Testis (tissue), 3 donors: Measurements from ENCODE around the gene CELF2. TPM values are rescaled to one million over a fixed set of nuclear protein-coding genes. Genes with fewer than 3 reads are reported as not detected.

ENCODE experiments used
- DNase-seq: peaks from one replicate; pipeline ENCODE4 v3.0.0-alpha.2; 2019
- H3K27ac ChIP-seq, 2 donors: fragments of 200-600 bp; sonication (generic); one replicate each; pipeline ENCODE4 v1.5.1; 2019
- H3K27me3 ChIP-seq: fragments of 200-600 bp; sonication (generic); one replicate; pipeline ENCODE4 v1.5.1; 2019
- H3K36me3 ChIP-seq: fragments of 200-600 bp; sonication (generic); one replicate; pipeline ENCODE4 v1.5.1; 2017; ENCODE audit warnings: low read depth; ENCODE audit errors: missing control alignments
- H3K4me1 ChIP-seq: fragments of 200-600 bp; sonication (generic); one replicate; pipeline ENCODE4 v1.5.1; 2019
- H3K4me3 ChIP-seq, 2 donors: fragments of 200-600 bp; sonication (generic); one replicate each; pipeline ENCODE4 v1.5.1; 2017 to 2019
- H3K9me3 ChIP-seq: fragments of 200-600 bp; sonication (generic); one replicate; pipeline ENCODE4 v1.5.1; 2017
- CTCF ChIP-seq, 3 experiments: fragments of 450-650 bp in 2 of 3; fragments of 200-600 bp in 1 of 3; sonication (generic) in 1 of 3; IDR thresholded peaks; one replicate each; pipeline ENCODE4 v1.5.1; 2016 to 2019; ENCODE audit warnings: antibody characterized with exemption in 3 of 3, mild to moderate bottlenecking in 2 of 3, moderate library complexity in 1 of 3
- POLR2A ChIP-seq: fragments of 450-650 bp; IDR thresholded peaks from one replicate; pipeline ENCODE4 v1.6.1; 2017; ENCODE audit warnings: antibody characterized with exemption, mild to moderate bottlenecking, moderate library complexity
- WGBS, 2 donors: methylation state at CpG; one replicate each; pipeline ENCODE4 v1.1.5; 2018; 5-methylcytosine and 5-hydroxymethylcytosine counted together
- intact Hi-C: fragments of 100-400 bp; cut with DNase I; formaldehyde crosslinking; loops from one replicate; pipeline ENCODE4 v1.15.1; 2023; ENCODE audit warnings: low total_unique reads
- polyA plus RNA-seq: library from polyadenylated mRNA; stranded (reverse); fragments of 350-450 nt; fragmentation: Illumina TruSeq; extraction: RNeasy Lipid Tissue Mini Kit (QIAGEN cat#74804); gene quantifications from one replicate; pipeline ENCODE4 v1.2.3, GENCODE V29; 2014; ENCODE audit warnings: low read depth, low replicate concordance; ENCODE audit not compliant: insufficient read depth
- total RNA-seq, 2 donors: library from RNA; depleted of rRNA; stranded (reverse); fragments of >200 nt; gene quantifications; one replicate each; pipeline ENCODE4 v1.2.3, GENCODE V29; 2016

CELF2 gene
- total and polyA plus RNA-seq, 3 donors from 2014 or later: 17.5 to 41.6 (median 27.8) TPM

- no peak overlapping the region for H3K27ac ChIP-seq
- 80% methylated on average over 14 of the region's 14 CpGs for WGBS, 2 donors
- no peak overlapping the region for H3K4me3 ChIP-seq
- TF ChIP-seq POLR2A (no peak), CTCF (IDR thresholded peaks at IDR 0.05) (no peak)
- intact Hi-C loops: no loop called here
- no peaks in the 10 kb centered on the region for H3K4me1 ChIP-seq
- H3K36me3 ChIP-seq: no peaks in the 10 kb centered on the region
- no peak for DNase-seq
- no peaks in the 10 kb centered on the region for H3K9me3 ChIP-seq
- H3K27me3 ChIP-seq: no peaks in the 10 kb centered on the region
Observed at GRCh38 chr10:11206676-11207559, 189.2 kb downstream of the CELF2 start.

DNA sequence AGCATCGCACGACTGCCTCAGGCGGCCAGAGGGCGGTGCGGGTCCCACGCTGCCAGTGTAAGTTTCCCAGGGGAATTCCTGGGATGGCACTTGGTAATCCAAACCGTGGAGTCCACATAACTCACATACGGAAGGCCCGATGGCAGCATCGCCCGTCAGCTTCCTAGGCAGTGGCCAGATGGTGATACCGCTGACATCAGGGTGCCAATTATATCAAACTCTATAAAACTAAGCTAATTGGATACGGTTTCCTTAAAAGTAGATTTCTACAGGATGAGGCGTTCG, 189.8 kb downstream of the CELF2 start:
- no peak for TF ChIP-seq CTCF (IDR thresholded peaks at IDR 0.05)
- TF ChIP-seq POLR2A: no peak
- H3K4me1 ChIP-seq: no peaks in the 10 kb centered on the region
- WGBS, 2 donors: 88 to 97% methylated on average over 15 of the region's 15 CpGs
- intact Hi-C loops: no loop called here
- H3K9me3 ChIP-seq: no peaks in the 10 kb centered on the region
- H3K27me3 ChIP-seq: no peaks in the 10 kb centered on the region
- H3K27ac ChIP-seq: no peak overlapping the region
- no peak for DNase-seq
- H3K4me3 ChIP-seq: no peak overlapping the region
- H3K36me3 ChIP-seq: no peaks in the 10 kb centered on the region

DNA sequence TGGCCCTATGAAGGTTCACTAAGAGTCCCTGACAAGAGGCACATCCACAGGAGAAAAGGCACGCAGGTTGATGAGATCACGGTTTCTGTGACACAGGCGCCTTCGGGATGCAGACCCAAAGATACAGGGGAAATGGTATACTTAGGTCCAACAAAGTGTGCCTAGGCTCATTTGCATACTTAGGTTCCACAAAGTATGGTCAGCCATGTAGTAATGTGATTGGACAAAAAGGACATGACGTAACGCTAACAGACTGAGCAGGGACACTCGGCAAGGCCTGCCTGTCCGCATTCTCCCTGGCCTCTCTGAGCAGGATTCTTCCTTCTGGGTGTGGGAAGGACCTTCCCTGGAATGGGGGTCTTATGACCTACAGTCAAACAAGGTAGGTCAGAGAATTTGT, 190.6 kb downstream of the CELF2 start:
- TF ChIP-seq CTCF (IDR thresholded peaks at IDR 0.05): no peak
- TF ChIP-seq POLR2A: no peak
- Histone ChIP-seq H3K27ac (no peak overlapping the region), H3K9me3 (no peaks in the 10 kb centered on the region), H3K36me3 (no peaks in the 10 kb centered on the region), H3K4me1 (no peaks in the 10 kb centered on the region), H3K4me3 (no peak overlapping the region), H3K27me3 (no peaks in the 10 kb centered on the region)
- 96 to 97% methylated on average over 8 of the region's 8 CpGs for WGBS, 2 donors
- intact Hi-C loops: no loop called here
- DNase-seq: no peak

DNA sequence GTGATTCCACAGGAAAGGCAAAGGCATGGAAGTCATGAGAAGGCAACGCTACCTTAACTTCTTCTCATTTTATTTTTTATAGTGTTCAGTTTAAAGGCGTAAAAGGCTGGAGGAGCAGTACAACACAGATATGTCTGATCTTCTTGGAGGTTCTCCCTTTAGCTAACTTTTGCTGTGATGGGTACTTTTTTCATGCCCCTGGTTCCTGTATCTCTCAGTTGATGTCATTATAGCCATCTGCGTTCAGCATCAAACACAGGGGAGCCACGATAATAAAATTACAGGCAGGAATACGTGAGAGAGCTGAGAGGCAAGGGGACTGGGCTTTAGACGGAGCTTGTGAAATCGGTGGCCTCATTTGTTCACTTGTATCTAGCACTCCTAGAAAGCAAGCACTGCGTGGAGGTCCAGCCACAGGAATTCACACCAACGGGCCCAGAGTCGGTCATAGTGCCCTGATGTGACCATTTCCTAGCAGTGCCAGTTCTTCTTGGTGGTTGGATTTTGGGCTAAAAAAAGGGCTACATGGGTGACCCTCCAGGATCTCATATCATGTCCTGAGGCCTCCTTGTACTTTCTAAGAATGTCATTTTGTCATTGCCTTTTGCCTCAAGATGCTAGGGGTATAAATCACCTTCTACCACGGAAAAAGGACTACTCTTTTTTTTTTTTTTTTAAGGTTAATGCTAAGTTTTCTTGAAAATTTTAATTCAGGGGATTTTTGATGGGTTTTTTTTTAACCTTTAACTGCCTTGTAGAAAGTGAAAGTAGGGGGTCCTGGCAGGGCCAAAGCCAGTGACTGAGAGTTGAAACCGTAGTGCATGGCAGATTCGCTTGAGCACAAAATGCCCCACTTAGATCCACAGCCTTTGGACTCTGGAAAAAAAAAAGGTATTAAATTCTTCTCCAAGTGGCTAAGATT, 191.5 kb downstream of the CELF2 start:
- Histone ChIP-seq H3K27me3 (no peaks in the 10 kb centered on the region), H3K4me3 (no peak overlapping the region), H3K9me3 (no peaks in the 10 kb centered on the region), H3K4me1 (no peaks in the 10 kb centered on the region), H3K27ac (no peak overlapping the region), H3K36me3 (no peaks in the 10 kb centered on the region)
- WGBS, 2 donors: 91 to 95% methylated on average over 13 of the region's 13 CpGs
- DNase-seq: no peak
- intact Hi-C loops: no loop called here
- no peak for TF ChIP-seq POLR2A
- TF ChIP-seq CTCF (IDR thresholded peaks at IDR 0.05): no peak
